Measurements from ENCODE around the gene DAZAP1. TPM values are rescaled to one million over a fixed set of nuclear protein-coding genes. Genes with fewer than 3 reads are reported as not detected.

DAZAP1 gene
- total RNA-seq, 4 donors from 2014 or later = 34.4 to 77.3 (median 67.7) TPM

GRCh38 chr19:1390890-1391423 lies 16.4 kb upstream of the DAZAP1 start:
- no peaks in the 10 kb centered on the region for H3K27me3 ChIP-seq
- no peaks in the 10 kb centered on the region for H3K9me3 ChIP-seq
- TF ChIP-seq POLR2A (IDR thresholded peaks at IDR 0.05) = no peak
- TF ChIP-seq, protein P1, sequence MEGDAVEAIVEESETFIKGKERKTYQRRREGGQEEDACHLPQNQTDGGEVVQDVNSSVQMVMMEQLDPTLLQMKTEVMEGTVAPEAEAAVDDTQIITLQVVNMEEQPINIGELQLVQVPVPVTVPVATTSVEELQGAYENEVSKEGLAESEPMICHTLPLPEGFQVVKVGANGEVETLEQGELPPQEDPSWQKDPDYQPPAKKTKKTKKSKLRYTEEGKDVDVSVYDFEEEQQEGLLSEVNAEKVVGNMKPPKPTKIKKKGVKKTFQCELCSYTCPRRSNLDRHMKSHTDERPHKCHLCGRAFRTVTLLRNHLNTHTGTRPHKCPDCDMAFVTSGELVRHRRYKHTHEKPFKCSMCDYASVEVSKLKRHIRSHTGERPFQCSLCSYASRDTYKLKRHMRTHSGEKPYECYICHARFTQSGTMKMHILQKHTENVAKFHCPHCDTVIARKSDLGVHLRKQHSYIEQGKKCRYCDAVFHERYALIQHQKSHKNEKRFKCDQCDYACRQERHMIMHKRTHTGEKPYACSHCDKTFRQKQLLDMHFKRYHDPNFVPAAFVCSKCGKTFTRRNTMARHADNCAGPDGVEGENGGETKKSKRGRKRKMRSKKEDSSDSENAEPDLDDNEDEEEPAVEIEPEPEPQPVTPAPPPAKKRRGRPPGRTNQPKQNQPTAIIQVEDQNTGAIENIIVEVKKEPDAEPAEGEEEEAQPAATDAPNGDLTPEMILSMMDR (IDR thresholded peaks at IDR 0.05) = no peak
- H3K36me3 ChIP-seq = peaks cover 38 to 41% of the 10 kb centered on the region in 2 donors
- intact Hi-C loops (cut with DNase I) = no loop called here
- no peak overlapping the region for H3K4me3 ChIP-seq (replicated peaks in 1 of 3)
- H3K27ac ChIP-seq = no peak overlapping the region
- DNase-seq = no peak
- H3K4me1 ChIP-seq = peaks cover 0 to 3% of the 10 kb centered on the region in 2 donors
- WGBS, 2 donors = 96% methylated on average over 31 to 42 of the region's 42 CpGs

DNA sequence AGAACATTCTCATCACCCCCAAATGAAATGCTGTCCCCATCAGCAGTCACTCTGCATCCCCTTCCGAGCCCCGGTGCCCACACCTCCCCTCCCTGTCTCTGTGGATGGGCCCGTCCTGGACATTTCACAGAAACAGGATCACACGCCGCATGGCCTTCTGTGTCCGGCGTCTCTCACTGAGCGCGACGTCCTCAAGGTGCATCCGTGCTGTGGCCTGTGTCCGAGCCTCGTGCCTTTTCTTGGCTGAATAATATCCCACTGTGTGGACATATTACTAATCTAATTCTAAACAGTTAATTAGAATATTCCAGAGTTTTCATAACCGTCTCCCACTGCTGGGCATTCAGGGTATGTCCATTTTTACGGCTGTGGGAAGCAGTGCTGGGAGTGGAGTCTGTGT lies 15.0 kb upstream of the DAZAP1 start:
- no peaks in the 10 kb centered on the region for H3K9me3 ChIP-seq

GRCh38 chr19:1392939-1393530 lies 14.4 kb upstream of the DAZAP1 start:
- Histone ChIP-seq H3K4me3 (replicated peaks in 1 of 3) (no peak overlapping the region), H3K9me3 (no peaks in the 10 kb centered on the region), H3K4me1 (peaks cover 0 to 6% of the 10 kb centered on the region in 2 donors), H3K27ac (no peak overlapping the region), H3K36me3 (peaks cover 38 to 41% of the 10 kb centered on the region in 2 donors), H3K27me3 (no peaks in the 10 kb centered on the region)
- intact Hi-C loops (cut with DNase I) = no loop called here
- 93% methylated on average over 3 to 27 of the region's 37 CpGs for WGBS, 2 donors
- DNase-seq = no peak
- TF ChIP-seq, protein P1 (IDR thresholded peaks at IDR 0.05) = no peak
- TF ChIP-seq POLR2A (IDR thresholded peaks at IDR 0.05) = no peak

More for the DNA sequence above, 15.0 kb upstream of the DAZAP1 start:
- H3K4me1 ChIP-seq = peaks cover 0 to 6% of the 10 kb centered on the region in 2 donors
- no peak overlapping the region for H3K27ac ChIP-seq
- no peaks in the 10 kb centered on the region for H3K27me3 ChIP-seq
- TF ChIP-seq, protein P1 (IDR thresholded peaks at IDR 0.05) = no peak
- no peak for TF ChIP-seq POLR2A (IDR thresholded peaks at IDR 0.05)
- no peak overlapping the region for H3K4me3 ChIP-seq (replicated peaks in 1 of 3)
- intact Hi-C loops (cut with DNase I) = no loop called here
- peaks cover 38 to 41% of the 10 kb centered on the region in 2 donors for H3K36me3 ChIP-seq
- DNase-seq = no peak
- WGBS, 2 donors = 96 to 97% methylated on average over 15 of the region's 15 CpGs

DNA sequence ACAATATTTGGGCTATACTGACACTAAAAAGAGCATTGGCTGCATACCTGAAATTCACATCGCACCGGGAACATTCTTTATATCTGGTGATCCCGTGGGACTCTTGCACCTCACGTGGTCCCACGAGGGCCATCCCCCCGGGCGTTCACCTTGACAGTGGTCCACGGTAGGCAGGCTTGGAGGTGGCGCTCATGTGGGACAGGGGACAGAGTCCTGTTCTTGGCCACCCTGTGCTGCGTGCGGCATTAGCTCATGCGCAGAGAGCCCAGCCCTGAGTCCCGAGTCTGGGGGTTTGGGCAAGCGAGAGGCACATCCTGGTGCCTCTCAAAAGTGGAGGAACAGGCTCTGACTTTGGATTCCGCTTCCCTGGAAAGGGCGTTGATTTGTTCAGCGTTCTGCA lies 13.5 kb upstream of the DAZAP1 start:
- intact Hi-C loops (cut with DNase I) = no loop called here
- H3K36me3 ChIP-seq = peaks cover 33 to 36% of the 10 kb centered on the region in 2 donors
- no peaks in the 10 kb centered on the region for H3K9me3 ChIP-seq
- WGBS, 2 donors = 82 to 92% methylated on average over 15 to 17 of the region's 17 CpGs
- no peak overlapping the region for H3K4me3 ChIP-seq (replicated peaks in 1 of 3)
- no peak for TF ChIP-seq POLR2A (IDR thresholded peaks at IDR 0.05)
- TF ChIP-seq, protein P1 (IDR thresholded peaks at IDR 0.05) = no peak
- DNase-seq = no peak
- no peaks in the 10 kb centered on the region for H3K27me3 ChIP-seq
- H3K4me1 ChIP-seq = peaks cover 0 to 6% of the 10 kb centered on the region in 2 donors
- no peak overlapping the region for H3K27ac ChIP-seq
